ENCODE data around the gene VTI1A.

DNA sequence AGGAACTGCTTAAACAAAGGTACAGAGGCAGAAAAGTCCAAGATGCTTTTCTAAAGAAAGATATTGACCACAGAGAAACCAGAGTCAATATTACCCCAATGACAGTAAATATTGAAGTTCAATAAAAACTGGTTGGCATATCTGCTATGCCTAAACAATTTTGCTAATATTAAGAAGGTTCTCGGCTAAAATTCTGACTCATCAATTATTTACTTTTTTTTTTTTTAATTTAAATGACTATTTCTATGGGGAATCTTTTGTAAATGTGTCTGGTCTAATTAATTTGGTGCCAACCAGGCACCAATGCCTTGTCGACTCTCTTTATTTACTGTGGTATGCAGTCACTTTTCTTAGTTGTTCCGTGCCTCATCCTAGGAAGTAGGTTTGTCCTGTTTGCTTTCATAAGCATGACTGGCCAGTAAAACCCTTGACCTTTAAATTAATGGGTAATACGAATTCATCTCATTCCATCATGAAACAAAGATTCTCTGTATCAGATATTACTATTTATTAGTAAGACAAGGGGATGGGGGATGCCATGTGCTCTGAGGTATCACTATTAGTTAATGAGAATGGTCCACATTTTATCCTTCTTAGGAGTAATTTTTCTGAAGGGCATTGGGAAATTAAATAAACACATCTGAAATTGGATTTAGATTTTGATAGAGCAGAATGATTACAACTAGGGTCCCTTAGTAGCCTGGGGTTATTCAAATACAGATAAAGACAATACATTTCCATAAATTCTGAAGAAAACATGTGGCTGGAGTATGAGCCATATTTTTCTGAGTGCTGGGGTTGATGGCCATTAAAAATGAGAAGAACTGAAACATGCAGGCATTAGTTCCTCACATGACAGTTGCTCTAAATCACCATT, 154.4 kb downstream of the VTI1A start:
- TF ChIP-seq TAF1 (IDR thresholded peaks at IDR 0.05; ENCODE audit: borderline replicate concordance, low read depth, low read length): no peak
- no peak for TF ChIP-seq TEAD4 (IDR thresholded peaks at IDR 0.05; ENCODE audit: borderline replicate concordance, insufficient read depth)
- TF ChIP-seq RXRA (IDR thresholded peaks at IDR 0.05; ENCODE audit: borderline replicate concordance, low read depth): no peak
